ENCODE measurements around the gene ISY1.
"Not testable (repeated sequence)": the region's sequence is repeated elsewhere in the genome, so short reads cannot be mapped to it uniquely, and the experiment has no call there.

ISY1 gene

DNA sequence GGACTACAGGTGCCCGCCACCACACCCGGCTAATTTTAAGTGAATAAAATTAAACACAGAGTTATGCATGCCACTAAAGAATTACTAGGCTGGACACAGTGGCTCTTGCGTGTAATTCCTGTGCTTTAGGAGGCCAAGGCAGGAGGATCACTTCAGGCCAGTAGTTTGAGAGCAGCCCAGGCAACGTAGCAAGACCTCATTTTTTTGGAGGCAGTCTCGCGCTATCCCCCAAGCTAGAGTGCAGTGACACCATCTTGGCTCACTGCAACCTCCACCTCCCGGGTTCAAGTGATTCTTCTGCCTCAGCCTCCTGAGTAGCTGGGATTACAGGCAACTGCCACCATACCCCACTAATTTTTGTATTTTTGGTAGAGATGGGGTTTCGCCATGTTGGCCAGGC, 4.7 kb upstream of the ISY1 start:
- DNase-seq = not testable (repeated sequence)

- DNase-seq = no peak
These were observed 3.6 kb upstream of the ISY1 start for GRCh38 chr3:129164500-129164899.

DNA sequence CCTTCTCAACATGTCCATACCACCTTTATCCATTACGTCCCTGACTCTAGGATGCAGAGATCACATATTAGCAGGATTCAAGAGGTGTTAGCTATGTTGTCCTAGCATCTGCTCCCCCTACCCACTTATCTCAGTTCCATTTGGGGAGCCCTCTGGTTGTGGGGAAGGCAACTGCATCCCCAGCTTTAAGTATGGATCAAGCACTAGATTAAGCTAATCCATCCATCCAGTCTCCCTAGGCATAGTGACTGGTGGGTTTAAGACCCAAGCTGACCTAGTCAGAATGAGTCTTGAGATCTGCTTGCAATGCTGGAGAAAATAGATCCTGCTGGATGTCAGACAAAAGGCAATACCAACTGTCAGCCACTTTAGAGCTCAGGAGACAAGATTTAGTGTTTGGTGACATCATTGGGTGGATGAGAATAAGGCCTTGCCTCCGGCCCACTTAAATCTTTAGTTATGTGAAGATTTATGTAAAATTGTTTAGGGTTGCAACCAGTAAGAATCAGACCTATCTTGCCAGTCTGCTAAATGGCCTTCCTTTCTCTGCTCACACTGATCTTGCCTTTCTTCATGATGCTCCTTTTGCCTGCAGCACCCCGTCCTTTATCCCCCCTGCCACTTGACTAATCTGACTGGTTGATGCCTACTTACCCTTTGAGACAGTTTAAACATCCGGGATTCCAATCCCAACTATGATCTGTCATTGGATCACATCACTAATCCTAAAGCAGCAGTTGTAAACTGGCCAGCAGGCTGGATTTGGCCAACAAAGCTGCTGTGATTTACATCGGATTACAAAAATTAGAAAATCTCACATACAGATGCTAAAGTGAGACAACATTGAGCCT, 2.1 kb upstream of the ISY1 start:
- DNase-seq = no peak

DNA sequence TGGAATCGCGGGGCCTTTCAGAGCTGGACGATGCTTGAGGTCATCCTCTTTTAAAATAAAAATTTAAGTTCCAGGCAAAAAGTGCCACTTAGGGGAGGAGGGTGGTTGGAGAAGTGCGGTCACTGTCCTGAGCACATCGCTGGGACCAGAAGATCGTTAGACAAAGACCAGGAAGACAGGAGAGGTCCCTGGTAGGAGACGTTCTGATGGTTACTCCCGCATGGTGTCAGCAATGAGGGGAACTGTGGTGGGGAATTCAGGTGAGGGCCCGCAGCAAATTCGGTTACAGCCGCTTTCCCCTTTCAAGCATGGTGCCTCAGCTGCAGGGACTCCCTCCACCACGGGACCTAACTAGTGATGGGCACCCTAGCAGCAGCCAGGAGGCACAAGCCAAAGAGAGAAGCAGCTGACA, 1.0 kb upstream of the ISY1 start:
- DNase-seq = peak; percentile 11 to 31

DNA sequence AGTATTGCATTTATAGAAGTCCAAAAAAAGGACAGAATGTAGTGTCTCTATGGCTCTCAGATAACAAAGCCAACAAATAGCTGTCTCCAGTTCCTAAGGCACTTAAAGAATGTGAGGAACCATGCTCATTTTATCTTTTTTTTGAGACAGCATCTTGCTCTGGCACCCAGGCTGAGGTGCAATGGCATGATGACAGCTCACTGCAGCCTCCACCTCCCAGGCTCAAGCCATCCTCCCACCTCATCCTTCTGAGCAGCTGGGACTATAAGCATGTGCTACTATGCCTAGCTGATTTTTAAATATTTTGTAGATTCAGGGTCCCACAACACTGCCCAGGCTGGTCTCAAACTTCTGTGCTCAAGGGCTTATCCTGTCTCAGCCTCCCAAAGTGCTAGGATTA, 16.1 kb downstream of the ISY1 start:
- no peak for DNase-seq

DNA sequence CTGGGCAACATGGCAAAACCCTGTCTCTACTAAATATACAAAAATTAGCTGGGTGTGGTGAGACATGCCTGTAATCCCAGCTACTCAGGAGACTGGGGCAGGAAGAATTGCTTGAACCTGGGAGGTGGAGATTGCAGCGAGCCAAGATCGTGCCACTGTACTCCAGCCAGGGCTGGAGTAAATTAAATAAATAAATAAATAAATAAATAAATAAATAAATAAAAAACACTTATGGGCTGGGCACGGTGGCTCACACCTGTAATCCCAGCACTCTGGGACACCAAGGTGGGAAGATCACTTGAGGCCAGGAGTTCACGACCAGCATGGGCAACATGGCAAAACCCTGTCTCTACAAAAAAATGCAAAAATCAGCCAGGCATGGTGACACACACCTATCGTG, 19.9 kb downstream of the ISY1 start:
- DNase-seq = not testable (repeated sequence)

GRCh38 chr3:129139911-129140310, 21.0 kb downstream of the ISY1 start:
- DNase-seq = no peak

DNA sequence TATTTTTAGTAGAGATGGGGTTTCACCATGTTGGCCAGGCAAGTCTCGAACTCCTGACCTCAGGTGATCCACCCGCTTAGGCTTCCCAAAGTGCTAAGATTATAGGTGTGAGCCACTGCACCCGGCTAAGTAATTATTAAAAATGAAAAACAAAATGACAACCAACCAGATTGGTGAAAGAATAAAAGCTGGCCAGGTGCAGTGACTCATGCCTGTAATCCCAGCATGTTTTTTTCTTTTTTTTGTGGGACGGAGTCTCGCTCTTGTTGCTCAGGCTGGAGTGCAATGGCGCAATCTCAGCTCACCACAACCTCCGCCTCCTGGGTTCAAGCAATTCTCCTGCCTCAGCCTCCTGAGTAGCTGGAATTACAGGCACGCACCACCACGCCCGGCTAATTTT, 24.6 kb downstream of the ISY1 start:
- not testable (repeated sequence) for DNase-seq

DNA sequence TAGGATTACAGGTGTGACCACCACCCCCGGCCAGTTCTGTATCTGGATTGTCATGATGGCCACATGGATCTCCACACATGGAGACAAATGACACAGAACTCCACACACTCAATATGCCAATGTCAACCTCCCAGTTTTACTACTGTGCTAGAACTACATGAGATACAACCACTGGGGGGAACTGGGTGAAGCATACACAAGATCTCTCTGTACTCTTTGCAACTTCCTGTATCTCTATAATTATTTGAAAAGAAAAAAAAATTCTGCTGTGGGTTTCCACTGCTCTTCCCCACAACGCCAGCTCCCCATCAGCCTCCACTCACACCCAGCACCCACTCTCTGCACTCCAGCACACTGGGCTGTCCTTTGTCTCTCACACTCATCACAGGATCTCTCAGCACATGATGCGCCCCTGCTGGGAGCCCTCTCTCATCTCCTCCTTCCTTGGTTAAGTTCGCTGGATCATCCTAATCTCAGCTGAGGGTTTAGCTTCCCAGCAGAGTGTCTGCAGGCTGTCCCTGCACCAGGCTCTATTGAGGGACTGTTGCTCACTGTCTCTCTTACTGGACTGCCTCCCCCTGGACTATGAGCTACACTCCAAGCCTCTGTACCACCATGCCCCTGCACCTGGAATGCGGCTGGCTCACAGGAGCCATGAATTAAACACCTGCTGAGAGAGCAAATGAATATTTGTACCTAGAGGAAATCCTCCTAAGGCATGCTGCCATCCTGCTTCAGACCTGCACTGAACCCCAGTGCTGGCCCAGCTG, 28.6 kb downstream of the ISY1 start:
- no peak for DNase-seq

DNA sequence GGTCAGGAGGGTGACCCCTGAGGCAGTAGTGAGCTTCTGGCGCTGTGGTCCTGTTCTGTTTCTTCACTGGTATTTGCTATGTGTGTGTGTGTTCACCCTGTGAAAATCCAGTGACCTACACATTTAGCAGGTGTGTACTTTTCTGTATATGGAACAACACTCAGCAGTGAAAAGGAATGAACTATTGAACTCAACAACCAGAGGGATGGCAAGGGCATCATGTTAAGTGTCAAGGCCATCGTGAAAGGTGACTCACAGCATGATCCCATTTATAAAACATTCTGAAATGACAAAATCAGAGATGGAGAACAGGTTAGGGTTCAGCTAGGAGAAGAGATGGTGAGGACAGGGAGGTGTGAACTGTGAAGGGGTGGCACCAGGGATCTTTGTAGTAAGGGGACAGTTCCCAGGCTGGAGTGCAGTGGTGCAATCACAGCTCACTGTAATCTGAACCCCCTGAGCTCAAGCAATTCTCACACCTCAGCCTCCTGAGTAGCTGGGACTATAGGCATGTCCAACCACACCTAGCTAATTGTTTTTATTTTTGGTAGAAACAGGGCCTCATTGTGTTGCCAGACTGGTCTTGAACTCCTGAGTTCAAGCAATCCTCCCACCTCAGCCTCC, 29.3 kb downstream of the ISY1 start:
- no peak for DNase-seq

DNA sequence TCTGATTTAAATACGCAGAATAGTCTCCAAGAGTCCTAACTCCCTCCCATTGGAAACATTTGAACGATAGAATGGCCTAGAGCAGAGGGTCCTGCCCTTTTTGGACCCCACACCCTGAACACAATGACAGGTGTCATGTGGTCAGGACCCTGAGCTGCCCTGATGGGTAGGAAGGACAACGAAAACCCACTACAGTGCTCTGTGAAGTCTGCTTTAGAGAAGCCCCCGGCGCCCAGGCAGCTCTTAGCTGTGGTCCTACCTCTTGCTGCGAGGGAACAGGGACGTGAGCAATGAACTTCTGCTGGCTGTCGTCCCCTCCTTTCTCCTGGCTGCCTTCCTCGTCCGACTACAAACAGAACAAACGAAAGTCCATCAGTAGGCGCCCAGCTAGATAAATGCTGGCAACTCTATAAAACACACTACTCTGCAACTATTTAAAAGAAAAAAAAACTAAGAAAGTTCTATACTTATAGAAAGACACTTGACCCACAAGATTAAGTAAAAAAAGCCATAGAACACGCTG, 30.5 kb downstream of the ISY1 start:
- DNase-seq = no peak

- no peak for DNase-seq
These were observed 32.3 kb downstream of the ISY1 start for GRCh38 chr3:129128357-129129155.

DNA sequence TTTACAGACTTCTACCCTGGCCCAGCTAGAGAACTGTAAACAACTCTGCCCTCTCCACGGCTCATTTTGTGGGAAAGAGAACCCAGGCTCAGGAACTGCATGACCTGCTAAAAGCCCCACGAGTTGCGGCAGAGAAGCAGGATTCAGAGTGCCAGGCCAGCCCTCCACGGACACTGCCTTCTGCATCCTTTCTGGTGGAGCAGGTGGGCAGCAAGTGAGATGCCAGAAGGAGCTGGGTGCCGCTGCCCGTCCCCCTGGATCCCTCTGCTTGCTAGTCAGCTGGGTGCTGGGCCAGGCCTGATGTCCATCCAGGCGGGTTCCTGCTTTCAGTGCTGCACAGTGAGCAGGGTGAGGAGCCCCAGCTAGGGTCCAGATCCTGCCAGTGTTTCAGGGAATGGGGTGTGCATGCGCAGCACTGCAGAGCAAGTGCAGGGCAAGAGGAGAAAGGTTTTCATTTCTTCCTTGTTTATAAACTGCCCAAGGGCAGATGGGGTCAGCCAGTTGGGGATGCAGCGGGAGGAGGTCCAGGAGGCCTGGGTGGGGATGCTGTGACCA, 34.1 kb downstream of the ISY1 start:
- DNase-seq = no peak

DNA sequence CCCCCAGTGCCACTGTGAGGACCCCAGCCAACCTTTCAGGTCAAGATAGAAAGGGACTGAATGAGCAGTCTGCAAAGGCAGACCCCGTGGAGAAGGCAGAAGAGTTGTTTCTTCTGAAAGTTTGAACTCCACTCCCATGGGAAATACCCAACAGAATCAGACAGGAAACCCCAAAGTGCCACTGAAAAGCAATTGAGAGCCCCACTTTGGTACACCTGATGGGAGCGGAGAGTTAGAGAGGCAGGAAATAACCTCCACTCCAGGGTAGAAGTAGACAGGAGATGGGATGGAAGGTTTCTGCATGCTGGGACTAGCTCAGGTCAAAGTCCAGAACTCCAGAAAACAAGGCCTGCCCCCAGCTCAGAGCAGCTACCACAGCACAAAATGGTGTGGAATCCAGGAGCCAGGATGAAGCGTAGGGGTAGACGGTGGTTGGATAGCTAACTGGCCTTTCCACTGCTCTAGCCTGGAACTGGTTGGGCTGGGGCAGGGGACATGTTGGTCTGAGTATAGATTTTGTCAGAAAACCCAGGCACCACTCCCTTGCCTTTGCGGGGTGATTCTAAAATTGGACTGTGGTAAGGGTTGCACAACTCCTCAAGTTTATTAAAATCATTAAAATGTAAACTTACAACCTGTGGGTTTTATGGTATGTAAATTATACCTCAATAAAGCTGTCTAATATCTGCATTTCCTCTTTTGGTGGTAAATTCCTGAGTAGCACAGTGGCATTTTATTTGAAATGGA, 37.4 kb downstream of the ISY1 start:
- DNase-seq = peak in 1 of 2 donors; percentile 39

GRCh38 chr3:129122412-129123011, 38.4 kb downstream of the ISY1 start:
- DNase-seq = peak in 1 of 2 donors; percentile 11

DNA sequence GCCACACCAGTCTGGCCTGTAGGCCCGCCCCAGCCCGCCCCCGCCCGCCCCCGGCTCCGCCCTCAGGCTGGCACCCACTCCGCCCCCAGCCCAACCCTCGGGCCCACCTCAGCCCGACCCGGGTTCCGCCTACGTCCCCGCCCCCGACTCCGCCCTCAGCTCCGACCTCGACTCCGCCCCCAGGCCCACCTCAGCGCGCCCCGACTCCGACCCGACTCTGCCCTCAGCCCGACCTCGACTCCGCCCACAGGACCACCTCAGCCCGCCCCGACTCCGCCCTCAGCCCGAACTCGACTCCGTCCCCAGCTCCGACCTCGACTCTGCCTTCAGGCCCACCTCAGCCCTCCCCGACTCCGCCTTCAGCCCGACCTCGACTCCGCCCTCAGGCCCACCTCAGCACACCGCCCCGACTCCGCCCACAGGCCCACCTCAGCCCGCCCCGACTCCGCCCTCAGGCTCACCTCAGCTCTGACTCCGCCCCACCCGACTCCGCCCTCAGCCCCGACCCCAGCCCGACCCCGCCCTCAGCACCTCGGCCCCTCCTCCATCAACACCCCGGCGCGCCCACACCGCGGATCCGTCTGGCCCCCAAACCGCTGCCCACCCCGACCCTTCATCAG, 39.0 kb downstream of the ISY1 start, which contains the start of gene RAB43:
TSS of gene RAB43 (minus strand) at position 13 of the 620 bp plus-strand sequence. CDS start 315 bp downstream, outside the sequence.
- peak; percentile 88 to 91 for DNase-seq

- DNase-seq = no peak
These were observed 39.7 kb downstream of the ISY1 start for GRCh38 chr3:129121016-129121791.

DNA sequence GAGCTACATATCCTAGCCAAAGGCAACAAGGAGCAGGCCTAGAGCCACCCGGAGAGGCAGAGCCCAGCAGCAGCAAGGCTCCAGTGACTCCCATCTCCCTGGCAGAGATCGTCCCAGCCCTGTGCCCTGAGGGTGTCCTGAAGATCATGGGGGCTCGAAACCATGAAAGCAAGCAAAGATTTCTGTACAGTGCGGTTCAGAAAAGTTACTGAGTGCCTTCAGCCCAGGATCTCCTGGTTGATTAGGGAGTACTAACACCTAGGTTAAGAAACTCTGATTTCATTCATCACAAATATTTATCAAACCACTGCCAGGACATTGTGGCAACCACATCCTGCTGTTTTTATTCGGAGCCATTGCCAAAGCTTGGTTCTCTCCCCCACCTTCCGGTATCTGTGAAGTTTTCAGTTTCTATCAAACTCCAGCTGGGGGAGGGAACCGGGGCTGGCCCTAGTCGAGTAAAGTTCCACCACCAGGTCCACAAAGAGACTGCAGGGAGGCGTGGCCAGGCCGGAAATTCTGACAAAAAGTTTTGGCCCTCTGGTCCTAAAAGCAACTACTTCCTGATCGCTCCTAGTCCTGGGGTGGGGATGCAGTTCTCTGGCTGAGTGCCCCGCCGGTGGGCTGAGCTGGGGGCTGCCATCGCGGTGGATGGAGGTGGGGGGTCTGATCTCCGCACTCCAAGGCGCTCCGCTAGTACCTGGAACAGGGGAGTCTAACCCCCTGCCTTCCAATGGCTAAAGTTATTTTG, 40.4 kb downstream of the ISY1 start:
- DNase-seq = peak; percentile 90 to 93
